Esophagus squamous epithelium (tissue), 5 donors: ENCODE data around the gene TANGO2. TPM values are rescaled to one million over a fixed set of nuclear protein-coding genes. Genes with fewer than 3 reads are reported as not detected.

ENCODE experiments used
- DNase-seq: peaks from one replicate; lab custom pipeline; 2025; lab: John Stamatoyannopoulos, UW
- H3K27ac ChIP-seq, 4 donors: fragments of 200-600 bp; sonication (generic); one replicate each; pipeline ENCODE4 v1.5.1; 2016 to 2019; ENCODE audit warnings: mild to moderate bottlenecking in 1 of 4
- H3K27me3 ChIP-seq, 4 donors: fragments of 200-600 bp; sonication (generic); 1 replicate in 3 of 4; 2 replicates in 1 of 4; pipeline versions ENCODE4 v1.5.1 to v1.6.0; 2017 to 2021; ENCODE audit warnings: antibody characterized with exemption in 1 of 4
- H3K36me3 ChIP-seq, 3 donors: fragments of 200-600 bp; sonication (generic); one replicate each; pipeline ENCODE4 v1.5.1; 2016 to 2019
- H3K4me1 ChIP-seq, 3 donors: fragments of 200-600 bp; sonication (generic); one replicate each; pipeline ENCODE4 v1.5.1; 2017 to 2019
- H3K4me3 ChIP-seq, 4 donors: fragments of 200-600 bp; sonication (generic); 1 replicate in 3 of 4; 2 replicates in 1 of 4; pipeline ENCODE4 v1.5.1; 2016 to 2019; ENCODE audit warnings: mild to moderate bottlenecking in 2 of 4, moderate library complexity in 1 of 4
- H3K9me3 ChIP-seq, 3 donors: fragments of 200-600 bp; sonication (generic); one replicate each; pipeline ENCODE4 v1.5.1; 2016 to 2019
- POLR2A ChIP-seq, 4 donors: fragments of 450-650 bp; IDR thresholded peaks; one replicate each; pipeline ENCODE4 v1.6.1; 2017; ENCODE audit warnings: antibody characterized with exemption in 4 of 4, mild to moderate bottlenecking in 4 of 4, moderate library complexity in 3 of 4
- WGBS, 2 donors: methylation state at CpG; one replicate each; pipeline ENCODE4 v1.1.5; 2018; 5-methylcytosine and 5-hydroxymethylcytosine counted together
- intact Hi-C: fragments of 100-400 bp; cut with DNase I; formaldehyde crosslinking; loops from one replicate; pipeline ENCODE4 v1.15.0; 2022
- total RNA-seq, 4 donors: library from RNA; depleted of rRNA; stranded (reverse); fragments of >200 nt; gene quantifications; one replicate each; pipeline ENCODE4 v1.1.0, GENCODE V29; 2016
- TF ChIP-seq, protein P1 (sequence below), 6 experiments: fragments of 450-650 bp in 4 of 6; fragments of 200-600 bp in 2 of 6; sonication (generic) in 2 of 6; IDR thresholded peaks; one replicate each; pipeline ENCODE4 v1.5.1; 2016 to 2019; ENCODE audit warnings: antibody characterized with exemption in 6 of 6, mild to moderate bottlenecking in 4 of 6, moderate library complexity in 4 of 6
- donor health status: DM: yes; HTN: yes; CAD: no.

The TANGO2 gene
- total RNA-seq, 4 donors from 2014 or later: 14.0 to 28.2 (median 17.6) TPM

DNA sequence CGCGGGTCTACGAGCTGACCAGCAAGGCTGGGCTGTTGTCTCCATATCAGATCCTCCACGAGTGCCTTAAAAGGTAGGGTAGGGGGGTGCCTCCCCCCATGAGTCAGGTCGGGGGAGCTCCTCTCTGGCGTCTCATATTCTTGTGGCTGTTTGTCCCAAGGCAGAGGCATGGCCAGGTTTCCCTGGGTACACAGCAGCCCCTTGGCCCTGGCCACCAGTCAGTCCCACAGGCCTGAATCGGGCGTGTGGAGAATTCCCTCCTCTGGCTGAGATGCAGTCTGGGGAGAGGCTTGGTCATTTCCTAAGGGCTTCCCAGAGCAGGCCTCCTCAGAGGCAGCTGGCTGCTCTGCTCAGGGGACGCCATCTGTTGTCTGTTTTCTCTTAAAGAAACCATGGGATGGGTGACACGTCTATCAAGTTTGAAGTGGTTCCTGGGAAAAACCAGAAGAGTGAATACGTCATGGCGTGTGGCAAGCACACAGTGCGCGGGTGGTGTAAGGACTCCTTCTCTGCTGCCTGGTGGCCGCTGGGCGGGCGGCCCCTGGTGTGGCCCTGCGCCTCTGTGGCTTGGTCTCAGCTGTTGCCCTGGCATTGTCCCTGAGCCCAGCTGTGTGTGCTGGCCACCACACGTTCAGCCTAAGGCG lies 85.4 kb downstream of the TANGO2 start:
- no peak for TF ChIP-seq POLR2A (IDR thresholded peaks at IDR 0.05)
- TF ChIP-seq, protein P1, sequence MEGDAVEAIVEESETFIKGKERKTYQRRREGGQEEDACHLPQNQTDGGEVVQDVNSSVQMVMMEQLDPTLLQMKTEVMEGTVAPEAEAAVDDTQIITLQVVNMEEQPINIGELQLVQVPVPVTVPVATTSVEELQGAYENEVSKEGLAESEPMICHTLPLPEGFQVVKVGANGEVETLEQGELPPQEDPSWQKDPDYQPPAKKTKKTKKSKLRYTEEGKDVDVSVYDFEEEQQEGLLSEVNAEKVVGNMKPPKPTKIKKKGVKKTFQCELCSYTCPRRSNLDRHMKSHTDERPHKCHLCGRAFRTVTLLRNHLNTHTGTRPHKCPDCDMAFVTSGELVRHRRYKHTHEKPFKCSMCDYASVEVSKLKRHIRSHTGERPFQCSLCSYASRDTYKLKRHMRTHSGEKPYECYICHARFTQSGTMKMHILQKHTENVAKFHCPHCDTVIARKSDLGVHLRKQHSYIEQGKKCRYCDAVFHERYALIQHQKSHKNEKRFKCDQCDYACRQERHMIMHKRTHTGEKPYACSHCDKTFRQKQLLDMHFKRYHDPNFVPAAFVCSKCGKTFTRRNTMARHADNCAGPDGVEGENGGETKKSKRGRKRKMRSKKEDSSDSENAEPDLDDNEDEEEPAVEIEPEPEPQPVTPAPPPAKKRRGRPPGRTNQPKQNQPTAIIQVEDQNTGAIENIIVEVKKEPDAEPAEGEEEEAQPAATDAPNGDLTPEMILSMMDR (IDR thresholded peaks at IDR 0.05): no peak

DNA sequence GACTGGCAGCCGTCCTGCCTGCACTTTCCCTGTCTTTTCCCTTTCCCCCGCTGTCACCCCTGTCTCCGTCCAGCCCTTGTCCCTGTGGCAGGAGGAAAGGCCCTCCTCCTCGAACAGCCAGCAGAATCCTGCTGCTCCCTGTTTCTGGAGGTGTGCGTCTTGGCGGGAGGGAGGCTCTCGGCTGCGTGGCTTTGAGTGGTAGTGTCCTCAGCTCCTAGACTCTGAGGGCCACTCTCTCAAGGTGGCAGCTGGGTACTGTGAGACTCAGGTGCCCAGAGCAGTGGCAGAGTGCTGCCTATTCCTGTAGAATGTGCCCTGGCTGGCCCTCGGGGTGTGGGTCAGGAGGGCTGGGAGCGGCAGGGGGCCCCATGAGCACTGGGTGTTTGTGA lies 85.9 kb downstream of the TANGO2 start:
- Histone ChIP-seq H3K27ac (no peak overlapping the region), H3K4me3 (no peak overlapping the region), H3K36me3 (peaks cover 30 to 100% (median 39%) of the 10 kb centered on the region in 3 donors), H3K9me3 (no peaks in the 10 kb centered on the region), H3K4me1 (no peaks in the 10 kb centered on the region), H3K27me3 (no peaks in the 10 kb centered on the region)
- no peak for DNase-seq
- 94% methylated on average over 8 of the region's 10 CpGs; no CpG with 5 or more reads in 1 of the 2 donors for WGBS, 2 donors
- intact Hi-C loops: no loop called here
- TF ChIP-seq, protein P1 (IDR thresholded peaks at IDR 0.05): no peak
- no peak for TF ChIP-seq POLR2A (IDR thresholded peaks at IDR 0.05)

More for the DNA sequence above, 85.4 kb downstream of the TANGO2 start:
- no peak overlapping the region for H3K27ac ChIP-seq
- H3K9me3 ChIP-seq: no peaks in the 10 kb centered on the region
- no peaks in the 10 kb centered on the region for H3K27me3 ChIP-seq
- intact Hi-C loops: no loop called here
- no peaks in the 10 kb centered on the region for H3K4me1 ChIP-seq
- H3K36me3 ChIP-seq: peaks cover 29 to 100% (median 41%) of the 10 kb centered on the region in 3 donors
- DNase-seq: no peak
- H3K4me3 ChIP-seq: no peak overlapping the region
- WGBS, 2 donors: 81 to 90% methylated on average over 8 to 12 of the region's 20 CpGs

DNA sequence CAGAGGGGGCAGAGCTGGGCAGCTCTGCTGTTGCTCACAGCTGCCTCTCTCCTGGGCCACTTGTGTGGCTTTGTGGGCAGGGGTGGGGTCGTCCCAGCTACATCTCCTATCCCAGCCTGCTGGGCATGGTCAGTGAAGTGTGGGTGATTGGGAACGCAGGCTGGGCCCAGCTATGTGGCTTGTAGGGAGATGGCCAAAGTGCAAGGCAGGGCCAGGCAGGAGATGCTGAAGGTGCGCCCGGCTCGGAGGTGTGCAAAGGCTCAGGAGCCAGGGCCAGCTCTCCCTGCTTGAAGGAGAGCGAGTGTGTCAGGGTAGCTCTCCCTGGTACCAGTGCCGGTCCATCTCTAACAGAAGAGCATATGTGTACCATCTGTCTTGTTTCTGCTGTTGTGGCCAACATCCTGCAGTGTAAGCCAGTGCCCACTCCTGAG lies 86.6 kb downstream of the TANGO2 start:
- H3K4me1 ChIP-seq: no peaks in the 10 kb centered on the region
- H3K27me3 ChIP-seq: no peaks in the 10 kb centered on the region
- H3K36me3 ChIP-seq: peaks cover 34 to 100% (median 39%) of the 10 kb centered on the region in 3 donors
- no peaks in the 10 kb centered on the region for H3K9me3 ChIP-seq
- no peak overlapping the region for H3K4me3 ChIP-seq
- no peak overlapping the region for H3K27ac ChIP-seq
- 95 to 100% methylated on average over 2 to 4 of the region's 7 CpGs for WGBS, 2 donors
- no peak for DNase-seq
- TF ChIP-seq, protein P1 (IDR thresholded peaks at IDR 0.05): no peak
- TF ChIP-seq POLR2A (IDR thresholded peaks at IDR 0.05): no peak
- intact Hi-C loops: no loop called here

DNA sequence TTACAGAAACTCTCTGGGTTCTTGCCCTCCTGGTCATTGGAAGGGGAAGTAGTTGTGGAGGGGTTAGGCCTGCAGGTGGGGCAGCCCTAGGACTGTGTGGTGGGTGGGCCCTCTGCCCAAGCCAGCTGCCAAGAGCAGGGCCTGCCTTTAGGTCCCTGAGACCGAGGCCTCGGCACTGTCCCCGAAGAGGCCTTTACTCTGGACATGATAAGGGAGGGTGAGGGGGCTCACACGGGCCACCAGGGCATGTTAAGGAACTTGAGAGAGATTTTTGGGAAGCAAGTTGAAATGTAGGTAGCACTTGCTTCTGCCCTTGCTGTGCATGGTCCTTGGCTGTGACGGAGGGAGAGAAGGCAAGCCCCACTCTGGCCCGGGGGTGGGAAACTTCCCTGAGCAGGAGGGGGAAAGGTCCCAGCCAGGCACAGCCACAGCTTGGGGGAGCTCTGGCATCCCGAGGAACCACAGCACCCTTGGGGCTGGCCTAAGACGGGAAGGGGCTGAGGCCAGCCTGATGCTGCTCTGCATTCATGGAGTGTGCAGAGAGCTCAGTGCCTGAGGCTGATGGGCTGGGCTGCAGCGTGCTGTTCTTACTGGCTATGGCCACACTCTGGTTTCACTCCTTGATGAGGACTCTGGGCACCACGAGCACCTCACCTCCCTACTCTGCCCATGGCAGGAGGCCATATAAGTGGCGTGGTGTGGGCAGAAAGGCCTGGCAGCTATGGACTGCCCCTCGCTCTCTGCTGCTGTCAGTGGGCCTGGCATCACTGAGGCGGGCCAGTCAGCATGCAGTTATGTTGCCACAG lies 87.2 kb downstream of the TANGO2 start:
- H3K36me3 ChIP-seq: peaks cover 35 to 100% (median 39%) of the 10 kb centered on the region in 3 donors
- WGBS, 2 donors: 76% methylated on average over 4 to 6 of the region's 13 CpGs

More for the DNA sequence above, 87.2 kb downstream of the TANGO2 start:
- DNase-seq: no peak
- intact Hi-C loops: no loop called here
- TF ChIP-seq, protein P1 (IDR thresholded peaks at IDR 0.05): no peak
- no peak for TF ChIP-seq POLR2A (IDR thresholded peaks at IDR 0.05)
- Histone ChIP-seq H3K27me3 (no peaks in the 10 kb centered on the region), H3K4me3 (no peak overlapping the region), H3K9me3 (no peaks in the 10 kb centered on the region), H3K27ac (no peak overlapping the region), H3K4me1 (peaks cover 0 to 2% (median 0%) of the 10 kb centered on the region in 3 donors)
